WTC11 (cell line): ENCODE measurements around the gene ADISSP. TPM values are rescaled to one million over a fixed set of nuclear protein-coding genes. Genes with fewer than 3 reads are reported as not detected.

Source experiments
- ATAC-seq: fragments of 200-7000 bp; cut with Tn5 transposase; 2 replicates; pipeline ENCODE4 v1.10.0; 2021; ENCODE audit warnings: mild to moderate bottlenecking, moderate library complexity
- CTCF ChIA-PET: fragments of 300-600 bp; sonication (Branson Sonifier 250); formaldehyde crosslinking; loops from one replicate; lab custom pipeline; 2021; ENCODE audit warnings: antibody characterized with exemption; lab: Charles Lee
- POLR2A ChIA-PET: fragments of 350-600 bp; sonication (Branson Sonifier 250); formaldehyde crosslinking; loops from one replicate; lab custom pipeline; 2021; ENCODE audit warnings: antibody characterized with exemption; lab: Charles Lee
- DNase-seq: peaks from one replicate; pipeline ENCODE4 v3.0.0; 2021; ENCODE audit warnings: low spot score
- H3K27ac Mint-ChIP-seq: 2 replicates; pipeline ENCODE4 v1.8.0; 2021; ENCODE audit warnings: mixed read lengths
- H3K27me3 Mint-ChIP-seq: 2 replicates; pipeline ENCODE4 v1.8.0; 2021; ENCODE audit warnings: low read depth, mild to moderate bottlenecking, moderate library complexity, mixed read lengths
- H3K36me3 Mint-ChIP-seq: 2 replicates; pipeline ENCODE4 v1.8.0; 2021; ENCODE audit warnings: mixed read lengths
- H3K4me1 Mint-ChIP-seq: 2 replicates; pipeline ENCODE4 v1.8.0; 2022; ENCODE audit warnings: mixed read lengths
- H3K4me3 Mint-ChIP-seq: 2 replicates; pipeline ENCODE4 v1.8.0; 2021; ENCODE audit warnings: mild to moderate bottlenecking, moderate library complexity, mixed read lengths
- H3K9me3 Mint-ChIP-seq: 2 replicates; pipeline ENCODE4 v1.8.0; 2021; ENCODE audit warnings: mixed read lengths
- ATF3 ChIP-seq: sonication (generic); formaldehyde crosslinking; conservative IDR thresholded peaks from 2 replicates; pipeline ENCODE4 v1.8.1; 2022; ENCODE audit warnings: mild to moderate bottlenecking, missing genetic modification reagents
- GRHL2 ChIP-seq: fragments of 250-450 bp; sonication (Bioruptor Pico); IDR thresholded peaks from 2 replicates; pipeline ENCODE4 v1.8.0; 2022; ENCODE audit warnings: mild to moderate bottlenecking, moderate library complexity; ENCODE audit not compliant: insufficient replicate concordance, severe bottlenecking
- JUN ChIP-seq: sonication (generic); formaldehyde crosslinking; IDR thresholded peaks from 2 replicates; pipeline ENCODE4 v1.8.0; 2023; ENCODE audit warnings: mild to moderate bottlenecking, missing genetic modification reagents
- MAX ChIP-seq: sonication (generic); formaldehyde crosslinking; IDR thresholded peaks from 2 replicates; pipeline ENCODE4 v1.8.0; 2022; ENCODE audit warnings: mild to moderate bottlenecking, missing genetic modification reagents
- MLX ChIP-seq: sonication (generic); formaldehyde crosslinking; IDR thresholded peaks from 2 replicates; pipeline ENCODE4 v1.8.1; 2023; ENCODE audit warnings: mild to moderate bottlenecking, missing genetic modification reagents, moderate library complexity
- NFATC4 ChIP-seq: fragments of 250-450 bp; sonication (Bioruptor Pico); IDR thresholded peaks from 2 replicates; pipeline ENCODE4 v1.9.0; 2021; ENCODE audit warnings: mild to moderate bottlenecking
- NR2C2 ChIP-seq: sonication (generic); formaldehyde crosslinking; IDR thresholded peaks from 2 replicates; pipeline ENCODE4 v1.8.0; 2022; ENCODE audit warnings: mild to moderate bottlenecking, missing genetic modification reagents
- OVOL2 ChIP-seq: fragments of 250-450 bp; sonication (Bioruptor Pico); IDR thresholded peaks from 2 replicates; pipeline ENCODE4 v1.9.0; 2021; ENCODE audit warnings: mild to moderate bottlenecking, borderline replicate concordance
- SMAD4 ChIP-seq: sonication (generic); formaldehyde crosslinking; IDR thresholded peaks from 2 replicates; pipeline ENCODE4 v1.8.0; 2022; ENCODE audit warnings: mild to moderate bottlenecking, missing genetic modification reagents
- ZBTB43 ChIP-seq: sonication (generic); formaldehyde crosslinking; IDR thresholded peaks from 2 replicates; pipeline ENCODE4 v1.8.1; 2023; ENCODE audit warnings: mild to moderate bottlenecking, missing genetic modification reagents
- ZNF138 ChIP-seq: sonication (generic); formaldehyde crosslinking; conservative IDR thresholded peaks from 2 replicates; pipeline ENCODE4 v1.8.1; 2022; ENCODE audit warnings: mild to moderate bottlenecking, moderate library complexity, missing genetic modification reagents
- ZNF281 ChIP-seq: sonication (generic); formaldehyde crosslinking; IDR thresholded peaks from 2 replicates; pipeline ENCODE4 v1.8.0; 2023; ENCODE audit warnings: mild to moderate bottlenecking, missing genetic modification reagents
- ZNF416 ChIP-seq: fragments of 250-450 bp; sonication (Bioruptor Pico); IDR thresholded peaks from 2 replicates; pipeline ENCODE4 v1.9.0; 2021; ENCODE audit warnings: mild to moderate bottlenecking, inconsistent platforms
- ZNF425 ChIP-seq: fragments of 250-450 bp; sonication (Bioruptor Pico); conservative IDR thresholded peaks from 2 replicates; pipeline ENCODE4 v1.9.0; 2021; ENCODE audit warnings: mild to moderate bottlenecking
- ZNF512 ChIP-seq: sonication (generic); formaldehyde crosslinking; IDR thresholded peaks from 2 replicates; pipeline ENCODE4 v1.8.1; 2022; ENCODE audit warnings: missing genetic modification reagents, borderline replicate concordance
- ZNF671 ChIP-seq: fragments of 250-450 bp; sonication (Bioruptor Pico); IDR thresholded peaks from 2 replicates; pipeline ENCODE4 v1.8.0; 2021; ENCODE audit warnings: mild to moderate bottlenecking
- total RNA-seq: library from RNA; stranded (reverse); gene quantifications from 3 replicates; pipeline ENCODE4 v1.2.3, GENCODE V29; 2021
- TF ChIP-seq, protein P1 (sequence below): sonication (generic); formaldehyde crosslinking; IDR thresholded peaks from 2 replicates; pipeline ENCODE4 v1.8.1; 2023; ENCODE audit warnings: mild to moderate bottlenecking, missing genetic modification reagents
- TF ChIP-seq, protein P2 (sequence below): sonication (generic); formaldehyde crosslinking; conservative IDR thresholded peaks from 2 replicates; pipeline ENCODE4 v1.8.1; 2023; ENCODE audit warnings: mild to moderate bottlenecking, low read depth, missing genetic modification reagents, moderate library complexity

Gene ADISSP
- total RNA-seq, 1 experiment from 2014 or later, result 129 TPM

DNA sequence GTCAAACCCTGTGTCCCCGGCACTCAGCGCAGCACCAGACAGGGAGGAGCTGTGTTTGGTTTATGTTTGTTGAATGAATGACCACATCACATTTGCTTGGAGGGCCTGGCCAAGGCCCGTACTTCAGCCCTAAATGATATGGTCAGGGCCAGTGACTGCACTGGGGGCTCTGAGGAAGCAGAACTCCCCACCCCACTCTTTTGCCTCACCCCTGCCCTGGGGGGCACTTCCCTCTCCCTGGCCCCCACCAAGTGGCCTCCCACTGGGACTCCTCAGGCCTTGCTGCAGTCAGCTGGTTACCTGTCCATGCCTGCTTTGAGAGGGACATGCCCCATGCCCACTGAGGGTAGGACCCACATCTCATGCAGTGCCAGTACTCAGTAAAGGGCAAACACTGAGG is 2.9 kb downstream of the ADISSP start (continued):
- TF ChIP-seq OVOL2 (no peak), MLX (no peak), ZNF425 (no peak), ZBTB43 (no peak), MAX (CRISPR knock-in tag) (no peak), ZNF281 (CRISPR knock-in tag) (no peak)

- Mint-ChIP-seq H3K9me3 (no peaks in the 10 kb centered on the region), H3K27me3 (no peaks in the 10 kb centered on the region), H3K27ac (no peak overlapping the region), H3K4me1 (peaks cover 18% of the 10 kb centered on the region), H3K36me3 (peaks cover 3% of the 10 kb centered on the region), H3K4me3 (no peak overlapping the region)
- POLR2A ChIA-PET, result no interaction called here
- CTCF ChIA-PET, result interaction anchor here (8.1 kb wide), 1 partner anchor 12 kb away, joined by 195 read pairs; no protein-coding TSS in a partner anchor
- ATAC-seq (no peak), DNase-seq (no peak)
- TF ChIP-seq ZNF671 (CRISPR knock-in tag) (no peak), ZNF138 (CRISPR knock-in tag) (no peak), NR2C2 (CRISPR knock-in tag) (no peak), NFATC4 (no peak), JUN (no peak), GRHL2 (CRISPR knock-in tag) (no peak), ZNF512 (CRISPR knock-in tag) (no peak), ATF3 (CRISPR knock-in tag) (no peak), SMAD4 (no peak), ZNF416 (CRISPR knock-in tag) (no peak), MLX (no peak)
- TF ChIP-seq, protein P1, sequence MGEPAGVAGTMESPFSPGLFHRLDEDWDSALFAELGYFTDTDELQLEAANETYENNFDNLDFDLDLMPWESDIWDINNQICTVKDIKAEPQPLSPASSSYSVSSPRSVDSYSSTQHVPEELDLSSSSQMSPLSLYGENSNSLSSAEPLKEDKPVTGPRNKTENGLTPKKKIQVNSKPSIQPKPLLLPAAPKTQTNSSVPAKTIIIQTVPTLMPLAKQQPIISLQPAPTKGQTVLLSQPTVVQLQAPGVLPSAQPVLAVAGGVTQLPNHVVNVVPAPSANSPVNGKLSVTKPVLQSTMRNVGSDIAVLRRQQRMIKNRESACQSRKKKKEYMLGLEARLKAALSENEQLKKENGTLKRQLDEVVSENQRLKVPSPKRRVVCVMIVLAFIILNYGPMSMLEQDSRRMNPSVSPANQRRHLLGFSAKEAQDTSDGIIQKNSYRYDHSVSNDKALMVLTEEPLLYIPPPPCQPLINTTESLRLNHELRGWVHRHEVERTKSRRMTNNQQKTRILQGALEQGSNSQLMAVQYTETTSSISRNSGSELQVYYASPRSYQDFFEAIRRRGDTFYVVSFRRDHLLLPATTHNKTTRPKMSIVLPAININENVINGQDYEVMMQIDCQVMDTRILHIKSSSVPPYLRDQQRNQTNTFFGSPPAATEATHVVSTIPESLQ, result no peak
- TF ChIP-seq, protein P2, sequence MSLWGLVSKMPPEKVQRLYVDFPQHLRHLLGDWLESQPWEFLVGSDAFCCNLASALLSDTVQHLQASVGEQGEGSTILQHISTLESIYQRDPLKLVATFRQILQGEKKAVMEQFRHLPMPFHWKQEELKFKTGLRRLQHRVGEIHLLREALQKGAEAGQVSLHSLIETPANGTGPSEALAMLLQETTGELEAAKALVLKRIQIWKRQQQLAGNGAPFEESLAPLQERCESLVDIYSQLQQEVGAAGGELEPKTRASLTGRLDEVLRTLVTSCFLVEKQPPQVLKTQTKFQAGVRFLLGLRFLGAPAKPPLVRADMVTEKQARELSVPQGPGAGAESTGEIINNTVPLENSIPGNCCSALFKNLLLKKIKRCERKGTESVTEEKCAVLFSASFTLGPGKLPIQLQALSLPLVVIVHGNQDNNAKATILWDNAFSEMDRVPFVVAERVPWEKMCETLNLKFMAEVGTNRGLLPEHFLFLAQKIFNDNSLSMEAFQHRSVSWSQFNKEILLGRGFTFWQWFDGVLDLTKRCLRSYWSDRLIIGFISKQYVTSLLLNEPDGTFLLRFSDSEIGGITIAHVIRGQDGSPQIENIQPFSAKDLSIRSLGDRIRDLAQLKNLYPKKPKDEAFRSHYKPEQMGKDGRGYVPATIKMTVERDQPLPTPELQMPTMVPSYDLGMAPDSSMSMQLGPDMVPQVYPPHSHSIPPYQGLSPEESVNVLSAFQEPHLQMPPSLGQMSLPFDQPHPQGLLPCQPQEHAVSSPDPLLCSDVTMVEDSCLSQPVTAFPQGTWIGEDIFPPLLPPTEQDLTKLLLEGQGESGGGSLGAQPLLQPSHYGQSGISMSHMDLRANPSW, result no peak
Observed at GRCh38 chr20:3763671-3764601, 3.6 kb downstream of the ADISSP start.
